Upper lobe of left lung (tissue), 4 donors: ENCODE measurements around the gene NPL.

Source experiments
- EP300 ChIP-seq, 4 donors: sonication (generic); formaldehyde crosslinking; IDR thresholded peaks; one replicate each; pipeline ENCODE4 v1.5.1; 2017; ENCODE audit warnings: antibody characterized with exemption in 4 of 4, control low read depth in 2 of 4
- POLR2A ChIP-seq, 4 donors: fragments of 450-650 bp; IDR thresholded peaks; one replicate each; pipeline ENCODE4 v1.5.1; 2016 to 2017; ENCODE audit warnings: antibody characterized with exemption in 4 of 4, mild to moderate bottlenecking in 2 of 4
- POLR2AphosphoS5 ChIP-seq, 2 donors: sonication (generic); formaldehyde crosslinking; IDR thresholded peaks; one replicate each; pipeline ENCODE4 v1.5.1; 2017; ENCODE audit warnings: antibody characterized with exemption in 2 of 2
- TF ChIP-seq, protein P1 (sequence below), 6 experiments: fragments of 450-650 bp in 4 of 6; fragments of 200-600 bp in 2 of 6; sonication (generic) in 2 of 6; IDR thresholded peaks; one replicate each; pipeline ENCODE4 v1.5.1; 2016 to 2019; ENCODE audit warnings: antibody characterized with exemption in 6 of 6

DNA sequence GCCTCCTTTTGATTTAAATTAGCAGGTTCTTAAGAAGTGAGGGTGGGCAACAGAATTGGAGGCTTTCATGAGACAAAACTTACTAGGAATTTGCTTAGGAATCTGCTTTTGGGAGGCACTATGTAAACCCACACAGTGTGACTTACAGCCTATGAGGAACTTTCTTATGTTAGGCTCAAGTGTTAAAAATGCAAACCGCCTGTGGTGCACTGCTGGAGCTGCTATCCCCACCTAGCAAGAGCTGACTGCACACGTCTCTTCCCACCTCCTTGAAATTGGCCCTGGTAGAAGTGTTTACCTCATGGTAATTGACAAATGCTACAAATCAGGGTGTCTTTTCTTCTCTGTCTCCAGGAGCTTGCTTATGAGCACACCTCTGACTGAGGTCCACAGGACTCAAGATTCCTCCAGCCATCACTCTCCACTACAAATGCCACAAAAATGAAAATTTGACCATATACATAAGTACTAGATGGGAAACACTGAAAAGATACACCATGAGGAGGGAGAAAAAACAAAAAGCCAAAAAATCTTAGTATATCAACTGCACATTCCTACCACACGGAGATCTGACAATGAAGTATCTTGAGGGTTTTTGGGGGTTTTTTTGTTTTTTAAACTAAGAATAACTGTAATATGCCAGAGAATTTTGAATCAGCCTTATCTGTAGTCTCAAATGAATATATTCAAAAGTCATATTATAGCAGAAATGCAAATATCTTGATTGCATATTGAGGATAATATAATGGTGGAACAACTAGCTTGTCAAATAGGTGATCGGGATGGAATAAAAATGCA, 18.2 kb upstream of the NPL start:
- TF ChIP-seq, protein P1, sequence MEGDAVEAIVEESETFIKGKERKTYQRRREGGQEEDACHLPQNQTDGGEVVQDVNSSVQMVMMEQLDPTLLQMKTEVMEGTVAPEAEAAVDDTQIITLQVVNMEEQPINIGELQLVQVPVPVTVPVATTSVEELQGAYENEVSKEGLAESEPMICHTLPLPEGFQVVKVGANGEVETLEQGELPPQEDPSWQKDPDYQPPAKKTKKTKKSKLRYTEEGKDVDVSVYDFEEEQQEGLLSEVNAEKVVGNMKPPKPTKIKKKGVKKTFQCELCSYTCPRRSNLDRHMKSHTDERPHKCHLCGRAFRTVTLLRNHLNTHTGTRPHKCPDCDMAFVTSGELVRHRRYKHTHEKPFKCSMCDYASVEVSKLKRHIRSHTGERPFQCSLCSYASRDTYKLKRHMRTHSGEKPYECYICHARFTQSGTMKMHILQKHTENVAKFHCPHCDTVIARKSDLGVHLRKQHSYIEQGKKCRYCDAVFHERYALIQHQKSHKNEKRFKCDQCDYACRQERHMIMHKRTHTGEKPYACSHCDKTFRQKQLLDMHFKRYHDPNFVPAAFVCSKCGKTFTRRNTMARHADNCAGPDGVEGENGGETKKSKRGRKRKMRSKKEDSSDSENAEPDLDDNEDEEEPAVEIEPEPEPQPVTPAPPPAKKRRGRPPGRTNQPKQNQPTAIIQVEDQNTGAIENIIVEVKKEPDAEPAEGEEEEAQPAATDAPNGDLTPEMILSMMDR (IDR thresholded peaks at IDR 0.05) = no peak
- TF ChIP-seq POLR2AphosphoS5 (IDR thresholded peaks at IDR 0.05) = no peak
- TF ChIP-seq POLR2A (IDR thresholded peaks at IDR 0.05) = no peak
- TF ChIP-seq EP300 (IDR thresholded peaks at IDR 0.05) = no peak
